Ishikawa (cell line): Measurements from ENCODE around the gene ARAP1.

Source experiments
- CEBPB ChIP-seq: IDR thresholded peaks from 2 replicates; pipeline ENCODE4 v1.6.1; 2012
- CREB1 ChIP-seq: IDR thresholded peaks from 2 replicates; pipeline ENCODE4 v1.6.1; 2012; ENCODE audit warnings: low read depth
- EGR1 ChIP-seq: IDR thresholded peaks from 2 replicates; pipeline ENCODE4 v1.6.1; 2012
- EP300 ChIP-seq: IDR thresholded peaks from 2 replicates; pipeline ENCODE4 v1.6.1; 2012; ENCODE audit warnings: borderline replicate concordance
- TAF1 ChIP-seq: IDR thresholded peaks from 2 replicates; pipeline ENCODE4 v1.6.1; 2012; ENCODE audit warnings: low read depth, mild to moderate bottlenecking
- TEAD4 ChIP-seq: IDR thresholded peaks from 2 replicates; pipeline ENCODE4 v1.6.1; 2012
- TF ChIP-seq, protein P1 (sequence below): IDR thresholded peaks from 2 replicates; pipeline ENCODE4 v1.6.1; 2012; ENCODE audit warnings: low read depth, mild to moderate bottlenecking
- TF ChIP-seq, protein P2 (sequence below): IDR thresholded peaks from 2 replicates; pipeline ENCODE4 v1.6.1; 2012

DNA sequence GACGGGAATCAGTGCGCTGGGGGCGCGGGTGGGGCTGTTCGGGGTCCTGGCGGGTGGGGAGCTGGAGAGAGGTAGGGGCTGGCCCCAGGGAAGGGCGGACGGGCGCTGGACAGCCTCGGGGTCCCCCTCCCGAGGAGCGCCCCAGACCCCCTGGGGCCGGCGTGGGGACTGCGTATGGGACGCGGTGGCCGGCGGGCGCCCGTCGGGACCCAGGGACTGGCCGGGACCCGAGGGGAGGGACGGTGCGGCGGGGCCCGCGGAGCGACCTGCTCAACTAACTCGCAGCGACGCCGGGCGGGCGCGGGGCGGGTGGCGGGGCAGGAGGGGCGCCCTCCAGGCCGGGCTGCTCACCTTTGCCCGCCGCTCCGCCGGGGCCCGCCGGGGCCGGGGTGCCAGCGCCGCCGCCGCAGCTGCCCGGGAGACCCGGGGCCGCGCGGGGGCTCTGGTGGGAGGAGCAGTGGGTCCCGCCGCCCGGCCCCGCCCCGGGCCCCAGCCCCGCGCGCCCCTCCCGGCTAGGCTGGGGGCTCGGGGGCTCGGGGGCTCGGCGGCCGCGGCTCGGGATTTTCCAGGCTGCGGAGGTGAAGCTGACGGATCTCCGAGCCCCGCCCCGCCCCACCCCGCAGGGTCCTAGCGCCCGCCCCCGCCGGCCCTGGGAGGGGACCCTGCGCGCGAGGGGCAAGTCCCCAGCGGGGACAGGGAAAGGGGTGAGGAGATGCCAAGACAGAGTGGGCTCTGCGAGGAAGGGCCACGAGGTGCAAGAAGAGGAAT, 29.3 kb upstream of the ARAP1 start:
- TF ChIP-seq TAF1 (no peak), CREB1 (no peak), EP300 (no peak), TEAD4 (no peak), EGR1 (no peak), CEBPB (no peak)
- TF ChIP-seq, protein P1, sequence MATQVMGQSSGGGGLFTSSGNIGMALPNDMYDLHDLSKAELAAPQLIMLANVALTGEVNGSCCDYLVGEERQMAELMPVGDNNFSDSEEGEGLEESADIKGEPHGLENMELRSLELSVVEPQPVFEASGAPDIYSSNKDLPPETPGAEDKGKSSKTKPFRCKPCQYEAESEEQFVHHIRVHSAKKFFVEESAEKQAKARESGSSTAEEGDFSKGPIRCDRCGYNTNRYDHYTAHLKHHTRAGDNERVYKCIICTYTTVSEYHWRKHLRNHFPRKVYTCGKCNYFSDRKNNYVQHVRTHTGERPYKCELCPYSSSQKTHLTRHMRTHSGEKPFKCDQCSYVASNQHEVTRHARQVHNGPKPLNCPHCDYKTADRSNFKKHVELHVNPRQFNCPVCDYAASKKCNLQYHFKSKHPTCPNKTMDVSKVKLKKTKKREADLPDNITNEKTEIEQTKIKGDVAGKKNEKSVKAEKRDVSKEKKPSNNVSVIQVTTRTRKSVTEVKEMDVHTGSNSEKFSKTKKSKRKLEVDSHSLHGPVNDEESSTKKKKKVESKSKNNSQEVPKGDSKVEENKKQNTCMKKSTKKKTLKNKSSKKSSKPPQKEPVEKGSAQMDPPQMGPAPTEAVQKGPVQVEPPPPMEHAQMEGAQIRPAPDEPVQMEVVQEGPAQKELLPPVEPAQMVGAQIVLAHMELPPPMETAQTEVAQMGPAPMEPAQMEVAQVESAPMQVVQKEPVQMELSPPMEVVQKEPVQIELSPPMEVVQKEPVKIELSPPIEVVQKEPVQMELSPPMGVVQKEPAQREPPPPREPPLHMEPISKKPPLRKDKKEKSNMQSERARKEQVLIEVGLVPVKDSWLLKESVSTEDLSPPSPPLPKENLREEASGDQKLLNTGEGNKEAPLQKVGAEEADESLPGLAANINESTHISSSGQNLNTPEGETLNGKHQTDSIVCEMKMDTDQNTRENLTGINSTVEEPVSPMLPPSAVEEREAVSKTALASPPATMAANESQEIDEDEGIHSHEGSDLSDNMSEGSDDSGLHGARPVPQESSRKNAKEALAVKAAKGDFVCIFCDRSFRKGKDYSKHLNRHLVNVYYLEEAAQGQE, result no peak
- TF ChIP-seq, protein P2, sequence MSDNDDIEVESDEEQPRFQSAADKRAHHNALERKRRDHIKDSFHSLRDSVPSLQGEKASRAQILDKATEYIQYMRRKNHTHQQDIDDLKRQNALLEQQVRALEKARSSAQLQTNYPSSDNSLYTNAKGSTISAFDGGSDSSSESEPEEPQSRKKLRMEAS, result no peak
